H1 (cell line): Measurements from ENCODE around the gene PI4K2A.

ENCODE experiments used
- GTF2F1 ChIP-seq: IDR thresholded peaks from 2 replicates; pipeline ENCODE4 v1.6.1; 2012; ENCODE audit warnings: low read depth, low read length, improper control_type of control experiment, borderline replicate concordance
- POLR2A ChIP-seq, 2 experiments: IDR thresholded peaks; 1 replicate in 1 of 2; 2 replicates in 1 of 2; pipeline ENCODE4 v1.6.1; 2011; ENCODE audit warnings: low read depth in 2 of 2, low read length in 2 of 2, mild to moderate bottlenecking in 2 of 2; ENCODE audit errors: control extremely low read depth in 1 of 2
- POLR2AphosphoS5 ChIP-seq: IDR thresholded peaks from 2 replicates; pipeline ENCODE4 v1.6.1; 2011; ENCODE audit warnings: low read depth, low read length
- RXRA ChIP-seq: IDR thresholded peaks from 2 replicates; pipeline ENCODE4 v1.6.1; 2011; ENCODE audit warnings: low read depth, mild to moderate bottlenecking, low read length, moderate library complexity; ENCODE audit not compliant: insufficient read depth
- SP1 ChIP-seq: IDR thresholded peaks from 2 replicates; pipeline ENCODE4 v1.6.1; 2011; ENCODE audit warnings: low read depth, low read length
- ZNF274 ChIP-seq: IDR thresholded peaks from 2 replicates; pipeline ENCODE4 v1.7.0; 2012; ENCODE audit warnings: low read length, borderline replicate concordance; ENCODE audit errors: extremely low read depth
- TF ChIP-seq, protein P1 (sequence below): IDR thresholded peaks from 2 replicates; pipeline ENCODE4 v1.6.1; 2011; ENCODE audit warnings: low read depth, mild to moderate bottlenecking, low read length; ENCODE audit not compliant: insufficient read depth
- TF ChIP-seq, protein P2 (sequence below), 3 experiments: IDR thresholded peaks; 1 replicate in 2 of 3; 2 replicates in 1 of 3; pipeline versions ENCODE4 v1.5.1 to v1.6.1; 2011; ENCODE audit warnings: low read length in 3 of 3, mild to moderate bottlenecking in 3 of 3, inconsistent platforms in 2 of 3, low read depth in 1 of 3, moderate library complexity in 1 of 3; ENCODE audit not compliant: insufficient read depth in 1 of 3; ENCODE audit errors: control extremely low read depth in 1 of 3
- TF ChIP-seq, protein P3 (sequence below): IDR thresholded peaks from 2 replicates; pipeline ENCODE4 v1.6.1; 2012; ENCODE audit warnings: low read length, inconsistent platforms

DNA sequence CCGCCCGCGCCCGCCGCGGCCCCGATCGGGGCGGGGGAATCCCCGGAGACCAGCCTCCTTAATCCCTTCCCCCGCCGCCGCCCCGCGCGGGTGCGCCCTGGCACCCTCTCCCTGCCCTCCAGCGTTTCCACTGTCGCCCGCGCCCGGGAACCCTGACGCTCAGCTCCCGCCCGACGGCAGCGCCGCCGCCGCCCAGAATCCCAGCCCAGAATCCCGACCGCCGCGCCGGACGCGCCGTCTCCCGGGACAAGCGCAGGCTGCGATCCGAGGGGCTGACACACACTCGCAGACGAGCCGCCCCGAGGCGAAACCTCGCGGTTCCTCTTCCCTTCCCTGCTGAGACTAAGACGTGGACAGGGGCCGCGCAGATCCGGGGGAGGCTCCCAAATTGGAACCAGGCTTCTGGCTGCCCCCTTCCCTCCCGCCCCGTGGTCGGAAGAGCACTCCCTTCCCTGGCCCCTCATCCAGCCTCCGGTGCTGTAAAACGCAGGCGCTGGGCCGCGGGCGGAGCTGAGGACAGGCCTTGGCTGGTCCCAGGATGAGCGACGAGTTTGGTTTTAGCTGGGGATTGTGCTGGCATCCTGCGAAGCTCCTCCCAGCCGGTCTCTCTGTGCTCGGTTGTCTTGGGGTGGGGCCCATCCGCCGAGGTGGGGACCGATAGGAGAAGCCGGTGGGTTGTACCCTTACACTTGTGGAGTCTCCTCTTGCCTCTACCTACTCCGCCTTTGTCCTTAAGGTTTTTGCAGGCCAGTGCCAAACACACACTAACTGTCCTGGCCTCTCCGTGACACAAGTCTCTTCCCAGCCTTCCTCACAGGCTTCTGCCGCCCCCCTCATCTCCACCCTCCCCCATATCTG is 74.2 kb downstream of the PI4K2A start:
- TF ChIP-seq, protein P1, sequence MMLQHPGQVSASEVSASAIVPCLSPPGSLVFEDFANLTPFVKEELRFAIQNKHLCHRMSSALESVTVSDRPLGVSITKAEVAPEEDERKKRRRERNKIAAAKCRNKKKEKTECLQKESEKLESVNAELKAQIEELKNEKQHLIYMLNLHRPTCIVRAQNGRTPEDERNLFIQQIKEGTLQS: no peak
- TF ChIP-seq POLR2A (IDR thresholded peaks at IDR 0.05; ENCODE audit: control extremely low read depth in 1 of 2, low read depth in 2 of 2, low read length in 2 of 2) (peak in 1 of 2 experiments; percentile 49; a peak in 2 of 3 replicates), ZNF274 (no peak), POLR2AphosphoS5 (peak; percentile 85), GTF2F1 (no peak), RXRA (no peak), SP1 (0 out of 2 replicates have a peak, but pooled peaks have one; percentile 6)
- TF ChIP-seq, protein P2, sequence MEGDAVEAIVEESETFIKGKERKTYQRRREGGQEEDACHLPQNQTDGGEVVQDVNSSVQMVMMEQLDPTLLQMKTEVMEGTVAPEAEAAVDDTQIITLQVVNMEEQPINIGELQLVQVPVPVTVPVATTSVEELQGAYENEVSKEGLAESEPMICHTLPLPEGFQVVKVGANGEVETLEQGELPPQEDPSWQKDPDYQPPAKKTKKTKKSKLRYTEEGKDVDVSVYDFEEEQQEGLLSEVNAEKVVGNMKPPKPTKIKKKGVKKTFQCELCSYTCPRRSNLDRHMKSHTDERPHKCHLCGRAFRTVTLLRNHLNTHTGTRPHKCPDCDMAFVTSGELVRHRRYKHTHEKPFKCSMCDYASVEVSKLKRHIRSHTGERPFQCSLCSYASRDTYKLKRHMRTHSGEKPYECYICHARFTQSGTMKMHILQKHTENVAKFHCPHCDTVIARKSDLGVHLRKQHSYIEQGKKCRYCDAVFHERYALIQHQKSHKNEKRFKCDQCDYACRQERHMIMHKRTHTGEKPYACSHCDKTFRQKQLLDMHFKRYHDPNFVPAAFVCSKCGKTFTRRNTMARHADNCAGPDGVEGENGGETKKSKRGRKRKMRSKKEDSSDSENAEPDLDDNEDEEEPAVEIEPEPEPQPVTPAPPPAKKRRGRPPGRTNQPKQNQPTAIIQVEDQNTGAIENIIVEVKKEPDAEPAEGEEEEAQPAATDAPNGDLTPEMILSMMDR (IDR thresholded peaks at IDR 0.05; ENCODE audit: control extremely low read depth in 1 of 3, insufficient read depth in 1 of 3, low read depth in 1 of 3, low read length in 3 of 3): no peak
- TF ChIP-seq, protein P3, sequence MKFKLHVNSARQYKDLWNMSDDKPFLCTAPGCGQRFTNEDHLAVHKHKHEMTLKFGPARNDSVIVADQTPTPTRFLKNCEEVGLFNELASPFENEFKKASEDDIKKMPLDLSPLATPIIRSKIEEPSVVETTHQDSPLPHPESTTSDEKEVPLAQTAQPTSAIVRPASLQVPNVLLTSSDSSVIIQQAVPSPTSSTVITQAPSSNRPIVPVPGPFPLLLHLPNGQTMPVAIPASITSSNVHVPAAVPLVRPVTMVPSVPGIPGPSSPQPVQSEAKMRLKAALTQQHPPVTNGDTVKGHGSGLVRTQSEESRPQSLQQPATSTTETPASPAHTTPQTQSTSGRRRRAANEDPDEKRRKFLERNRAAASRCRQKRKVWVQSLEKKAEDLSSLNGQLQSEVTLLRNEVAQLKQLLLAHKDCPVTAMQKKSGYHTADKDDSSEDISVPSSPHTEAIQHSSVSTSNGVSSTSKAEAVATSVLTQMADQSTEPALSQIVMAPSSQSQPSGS: no peak
